ENCODE data around the gene OR2V1.
A peak's percentile ranks its signal among the peaks of the same experiment; 100 is the strongest.

OR2V1 gene

GRCh38 chr5:181170237-181170825 is 39.4 kb upstream of the OR2V1 start:
- peak overlapping the region; percentile 28 for H3K4me3 ChIP-seq (ENCODE audit: low read depth, low read length)
- no peak for TF ChIP-seq CTCF (conservative IDR thresholded peaks at IDR 0.05; ENCODE audit: low read depth, low read length)
- no peak for DNase-seq (ENCODE audit: low read depth)

DNA sequence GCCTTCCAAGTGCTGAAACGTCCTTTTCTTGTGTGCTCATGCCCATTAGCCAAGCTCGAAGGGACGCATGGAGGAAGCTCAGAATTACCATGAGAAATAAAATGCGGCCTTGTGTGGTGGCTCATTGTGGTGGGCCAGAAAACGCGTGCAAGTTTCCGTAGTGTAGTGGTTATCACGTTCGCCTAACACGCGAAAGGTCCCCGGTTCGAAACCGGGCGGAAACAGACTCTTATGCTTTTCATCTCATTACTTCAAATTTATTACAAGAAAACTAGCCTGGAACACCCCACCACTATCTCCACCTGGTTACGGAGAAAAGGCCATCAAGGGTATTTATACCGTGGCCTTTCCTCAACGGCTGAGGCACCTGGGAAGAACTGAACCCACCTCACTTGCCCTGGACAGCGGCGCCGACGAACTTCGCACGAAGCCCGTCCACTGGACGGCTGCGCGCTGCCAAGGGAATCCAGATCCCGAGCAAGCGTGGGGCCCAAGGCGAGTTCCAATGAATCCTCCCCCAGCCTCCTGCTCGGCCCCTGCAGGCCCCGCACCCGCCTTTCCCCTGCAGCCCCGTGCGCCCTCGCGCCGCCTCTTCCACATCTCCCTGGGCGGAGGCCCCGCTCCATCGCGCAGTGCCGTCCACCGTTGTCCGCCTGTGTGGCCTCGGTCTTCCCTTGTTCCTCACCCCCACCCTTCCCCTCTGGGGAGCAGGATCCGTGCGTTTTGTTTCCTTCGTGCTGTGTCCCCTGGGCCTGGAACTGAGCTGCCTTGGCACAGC is 38.7 kb upstream of the OR2V1 start:
- peak; percentile 77 for DNase-seq (ENCODE audit: low read depth)
- H3K4me3 ChIP-seq (ENCODE audit: low read depth, low read length): peak overlapping the region; percentile 28

GRCh38 chr5:181168595-181169118 is 37.7 kb upstream of the OR2V1 start:
- no peak for TF ChIP-seq CTCF (conservative IDR thresholded peaks at IDR 0.05; ENCODE audit: low read depth, low read length)
- H3K4me3 ChIP-seq (ENCODE audit: low read depth, low read length): no peak overlapping the region
- no peak for DNase-seq (ENCODE audit: low read depth)

DNA sequence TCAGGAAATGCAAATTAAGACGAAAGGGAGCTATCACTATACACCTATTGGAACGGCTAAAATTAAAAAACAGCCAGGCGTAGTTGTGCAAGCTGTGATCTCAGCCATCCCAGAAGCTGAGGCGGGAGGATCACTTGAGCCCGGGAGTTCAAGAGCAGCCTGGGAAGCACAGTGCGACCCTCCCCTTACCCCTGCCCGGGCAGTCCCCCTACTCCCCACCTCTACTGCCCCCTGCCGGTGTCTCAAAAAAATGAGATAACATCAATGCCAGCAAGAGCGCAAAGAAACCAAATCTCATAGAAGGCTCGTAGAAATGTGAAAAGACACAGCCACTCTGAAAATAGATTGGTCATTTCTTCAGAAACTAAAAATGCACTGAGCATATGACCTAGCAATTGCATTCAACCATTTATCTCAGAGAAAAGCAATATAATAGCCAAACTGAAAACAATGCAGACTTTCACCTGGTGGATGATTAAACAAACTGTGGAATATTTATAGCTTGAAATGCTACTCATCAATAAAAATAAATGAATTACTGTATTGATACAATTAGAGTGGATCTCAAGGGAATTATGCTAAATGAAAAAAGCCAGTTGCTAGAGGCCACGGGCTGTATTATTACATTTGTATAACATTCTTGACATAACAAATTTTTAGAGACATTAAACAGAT is 37.0 kb upstream of the OR2V1 start:
- peak; percentile 53 for TF ChIP-seq CTCF (conservative IDR thresholded peaks at IDR 0.05; ENCODE audit: low read depth, low read length)
- no peak overlapping the region for H3K4me3 ChIP-seq (ENCODE audit: low read depth, low read length)
- DNase-seq (ENCODE audit: low read depth): no peak

GRCh38 chr5:181166812-181167733 is 36.1 kb upstream of the OR2V1 start:
- TF ChIP-seq CTCF (conservative IDR thresholded peaks at IDR 0.05; ENCODE audit: low read depth, low read length): no peak
- no peak overlapping the region for H3K4me3 ChIP-seq (ENCODE audit: low read depth, low read length)
- no peak for DNase-seq (ENCODE audit: low read depth)

- no peak for TF ChIP-seq CTCF (conservative IDR thresholded peaks at IDR 0.05; ENCODE audit: low read depth, low read length)
- no peak overlapping the region for H3K4me3 ChIP-seq (ENCODE audit: low read depth, low read length)
- no peak for DNase-seq (ENCODE audit: low read depth)
Measured at GRCh38 chr5:181164076-181164952, 33.3 kb upstream of the OR2V1 start.

All from choroid plexus epithelial cell (primary cell).